HG03045 (cell line): ENCODE data around the gene CHRDL2.

Experiments
- ATAC-seq: cut with Tn5 transposase; IDR thresholded peaks from one replicate; pipeline ENCODE4 v1.9.1; 2021; ENCODE audit warnings: mild to moderate bottlenecking, moderate library complexity; ENCODE audit not compliant: unreplicated experiment

Gene CHRDL2

GRCh38 chr11:74748211-74749126 is 17.2 kb upstream of the CHRDL2 start, which contains the start of gene RNF169:
TSS of gene RNF169 (plus strand) at chr11:74748849. CDS start at chr11:74748881, 32 bp downstream.
- peak; percentile 99 for ATAC-seq

GRCh38 chr11:74746868-74747267 is 15.6 kb upstream of the CHRDL2 start:
- no peak for ATAC-seq

- no peak for ATAC-seq
These were observed 13.1 kb upstream of the CHRDL2 start for GRCh38 chr11:74744277-74744676.

GRCh38 chr11:74743640-74744039 is 12.4 kb upstream of the CHRDL2 start:
- ATAC-seq, result no peak

GRCh38 chr11:74742070-74742469 is 10.8 kb upstream of the CHRDL2 start:
- no peak for ATAC-seq

GRCh38 chr11:74739546-74740270 is 8.5 kb upstream of the CHRDL2 start:
- ATAC-seq, result no peak

GRCh38 chr11:74736031-74736430 is 4.8 kb upstream of the CHRDL2 start:
- ATAC-seq, result no peak

- no peak for ATAC-seq
These were observed 4.2 kb upstream of the CHRDL2 start for GRCh38 chr11:74735365-74735928.

GRCh38 chr11:74734559-74734925 is 3.3 kb upstream of the CHRDL2 start:
- no peak for ATAC-seq

- no peak for ATAC-seq
These were observed 510 bp downstream of the CHRDL2 start for GRCh38 chr11:74730571-74731260.

- ATAC-seq, result no peak
These were observed 1.8 kb downstream of the CHRDL2 start for GRCh38 chr11:74729397-74729796.

- ATAC-seq, result peak; percentile 83
These were observed 4.6 kb downstream of the CHRDL2 start for GRCh38 chr11:74726547-74727182.

GRCh38 chr11:74725701-74726100 is 5.5 kb downstream of the CHRDL2 start:
- no peak for ATAC-seq

- ATAC-seq, result no peak
These were observed 7.7 kb downstream of the CHRDL2 start for GRCh38 chr11:74723511-74723910.

- no peak for ATAC-seq
These were observed 9.8 kb downstream of the CHRDL2 start for GRCh38 chr11:74721479-74721835.

- no peak for ATAC-seq
These were observed 10.4 kb downstream of the CHRDL2 start for GRCh38 chr11:74720596-74721478.

- no peak for ATAC-seq
These were observed 12.2 kb downstream of the CHRDL2 start for GRCh38 chr11:74719011-74719410.

GRCh38 chr11:74717221-74717969 is 13.8 kb downstream of the CHRDL2 start:
- no peak for ATAC-seq

GRCh38 chr11:74714904-74715303 is 16.3 kb downstream of the CHRDL2 start:
- ATAC-seq, result no peak
